ENCODE data around the gene CLK1. TPM values are rescaled to one million over a fixed set of nuclear protein-coding genes. Genes with fewer than 3 reads are reported as not detected.

Gene CLK1
- total and polyA plus RNA-seq, 9 of the 15 experiments (the other 6 are each of a cell fraction or from before 2014, with no cell fraction given), result 29.3 to 99.2 (median 47.0) TPM

DNA sequence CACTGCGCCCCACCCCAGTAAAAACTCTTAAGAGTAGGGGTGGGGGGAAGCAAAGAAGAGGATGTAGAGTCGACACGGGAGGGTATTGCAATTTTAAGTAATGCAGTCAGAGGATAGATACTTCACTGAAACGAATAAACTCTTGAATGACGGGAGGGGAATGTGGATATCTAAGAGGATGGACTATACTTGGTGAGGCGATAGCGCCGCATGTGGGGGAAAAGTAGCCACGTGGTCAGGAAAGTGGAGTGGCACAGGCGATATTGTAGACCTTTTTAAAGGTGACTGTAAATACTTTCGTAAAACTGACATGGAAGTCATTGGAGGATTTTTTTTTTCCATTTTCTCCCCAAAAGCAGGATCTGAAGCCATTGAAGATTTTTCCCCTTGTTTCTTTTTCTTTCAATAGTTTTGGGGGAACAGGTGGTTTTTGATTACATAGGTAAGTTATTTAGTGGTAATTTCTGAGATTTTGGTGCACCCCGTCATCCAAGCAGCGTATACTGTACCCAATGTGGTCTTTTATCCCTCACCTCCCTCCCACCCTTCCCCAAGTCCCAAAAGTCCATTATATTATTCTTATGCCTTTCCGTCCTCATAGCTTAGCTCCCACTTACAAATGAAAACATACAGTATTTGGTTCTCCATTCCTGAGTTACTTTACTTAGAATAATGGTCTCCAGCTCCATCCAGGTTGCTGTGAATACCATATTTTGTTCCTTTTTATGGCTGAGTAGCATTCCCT is 13.8 kb downstream of the CLK1 start (continued):
- TF ChIP-seq RAD21 (CRISPR knock-in tag; conservative IDR thresholded peaks at IDR 0.05 in 1 of 2, IDR thresholded peaks at IDR 0.05 in 1 of 2), result peak in 1 of 2 experiments; percentile 35; a peak in 1 of 4 replicates

DNA sequence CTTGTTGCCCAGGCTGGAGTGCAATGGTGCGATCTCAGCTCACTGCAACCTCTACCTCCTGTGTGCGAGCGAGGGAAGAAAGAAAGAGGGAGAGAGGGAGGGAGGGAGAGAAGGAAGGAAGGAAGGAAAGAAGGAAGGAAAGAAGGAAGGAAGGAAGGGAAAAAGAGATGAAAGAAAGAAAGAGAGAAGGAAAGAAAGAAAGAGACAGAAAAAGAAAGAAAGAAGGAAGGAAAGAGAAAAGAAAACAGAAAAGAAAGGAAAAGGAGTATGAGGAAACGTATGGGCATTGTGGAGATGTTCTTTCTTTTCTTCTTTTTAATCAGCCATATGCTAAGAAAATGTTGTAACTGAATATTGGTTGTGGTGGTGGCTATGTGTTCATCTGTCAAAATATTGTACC is 16.5 kb downstream of the CLK1 start:
- ChIA-PET POLR2A (interaction anchor here (0.6 to 3.9 kb wide), 3 partner anchors 9 to 92 kb away, joined by 3 to 27 read pairs (median 7); partner anchors contain the start of gene CLK1), CTCF (ENCODE audit: low intra/inter-chr PET ratio) (no interaction called here)
- no TSS peak for BruUV-seq (replicated peaks)

More for the DNA sequence above, 16.5 kb downstream of the CLK1 start:
- no peaks in the 10 kb centered on the region for H3K27me3 ChIP-seq (ENCODE audit: control insufficient read depth in 2 of 2, insufficient read depth in 2 of 2, low read length in 2 of 2)
- no peaks in the 10 kb centered on the region for H3K9me1 ChIP-seq (ENCODE audit: control insufficient read depth, insufficient read depth, low read length)
- TF ChIP-seq, protein P1, sequence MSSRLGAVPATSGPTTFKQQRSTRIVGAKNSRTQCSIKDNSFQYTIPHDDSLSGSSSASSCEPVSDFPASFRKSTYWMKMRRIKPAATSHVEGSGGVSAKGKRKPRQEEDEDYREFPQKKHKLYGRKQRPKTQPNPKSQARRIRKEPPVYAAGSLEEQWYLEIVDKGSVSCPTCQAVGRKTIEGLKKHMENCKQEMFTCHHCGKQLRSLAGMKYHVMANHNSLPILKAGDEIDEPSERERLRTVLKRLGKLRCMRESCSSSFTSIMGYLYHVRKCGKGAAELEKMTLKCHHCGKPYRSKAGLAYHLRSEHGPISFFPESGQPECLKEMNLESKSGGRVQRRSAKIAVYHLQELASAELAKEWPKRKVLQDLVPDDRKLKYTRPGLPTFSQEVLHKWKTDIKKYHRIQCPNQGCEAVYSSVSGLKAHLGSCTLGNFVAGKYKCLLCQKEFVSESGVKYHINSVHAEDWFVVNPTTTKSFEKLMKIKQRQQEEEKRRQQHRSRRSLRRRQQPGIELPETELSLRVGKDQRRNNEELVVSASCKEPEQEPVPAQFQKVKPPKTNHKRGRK (tag; IDR thresholded peaks at IDR 0.05), result peak; percentile 78
- TF ChIP-seq, protein P2, sequence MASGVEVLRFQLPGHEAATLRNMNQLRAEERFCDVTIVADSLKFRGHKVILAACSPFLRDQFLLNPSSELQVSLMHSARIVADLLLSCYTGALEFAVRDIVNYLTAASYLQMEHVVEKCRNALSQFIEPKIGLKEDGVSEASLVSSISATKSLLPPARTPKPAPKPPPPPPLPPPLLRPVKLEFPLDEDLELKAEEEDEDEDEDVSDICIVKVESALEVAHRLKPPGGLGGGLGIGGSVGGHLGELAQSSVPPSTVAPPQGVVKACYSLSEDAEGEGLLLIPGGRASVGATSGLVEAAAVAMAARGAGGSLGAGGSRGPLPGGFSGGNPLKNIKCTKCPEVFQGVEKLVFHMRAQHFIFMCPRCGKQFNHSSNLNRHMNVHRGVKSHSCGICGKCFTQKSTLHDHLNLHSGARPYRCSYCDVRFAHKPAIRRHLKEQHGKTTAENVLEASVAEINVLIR (CRISPR knock-in tag; IDR thresholded peaks at IDR 0.05), result no peak
- no peak for FAIRE-seq
- no peaks in the 10 kb centered on the region for H3K9me3 ChIP-seq (replicated peaks; ENCODE audit: control insufficient read depth, insufficient read depth, low read depth, low read length)
- ATAC-seq, result no peak
- in situ Hi-C loops (cut with MboI), result no loop called here
- no peaks in the 10 kb centered on the region for H3K79me2 ChIP-seq (ENCODE audit: control insufficient read depth, insufficient read depth, low read length)
- intact Hi-C loops (cut with micrococcal nuclease), result no loop called here
- WGBS (ENCODE audit: insufficient coverage, low coverage, missing lambda C conversion rate), result 20% methylated on average over 2 of the region's 4 CpGs
- no peak overlapping the region for H3K4me2 ChIP-seq (ENCODE audit: insufficient read depth, low read length)
- H3K4me1 ChIP-seq (replicated peaks in 1 of 2; ENCODE audit: control insufficient read depth in 2 of 2, insufficient read depth in 2 of 2, low read length in 2 of 2), result peaks cover 0 to 10% of the 10 kb centered on the region in 2 experiments; a peak in 2 of 5 replicates
- H3K36me3 ChIP-seq (ENCODE audit: control insufficient read depth, insufficient read depth, low read length), result peaks cover 19% of the 10 kb centered on the region; the same call in 2 of the 3 replicates
- H3K4me3 ChIP-seq, result no peak overlapping the region
- no peak overlapping the region for H3K9ac ChIP-seq (ENCODE audit: insufficient read depth in 1 of 2, low read depth in 2 of 2, low read length in 2 of 2)
- no peak overlapping the region for H3K27ac ChIP-seq (ENCODE audit: extremely low read depth, low read depth, low read length)
- H4K20me1 ChIP-seq (replicated peaks; ENCODE audit: control insufficient read depth, insufficient read depth, low read length), result no peaks in the 10 kb centered on the region
- no peak overlapping the region for H2AFZ ChIP-seq (ENCODE audit: low read depth, low read length)
- no peak for DNase-seq (ENCODE audit: extremely low read depth in 1 of 4, low spot score in 3 of 4)

All from K562 (cell line).